Stromal cell of bone marrow (primary cell): ENCODE results near the gene GNPDA1.

ENCODE experiments used
- DNase-seq: peaks from one replicate; pipeline ENCODE4 v3.0.0-alpha.2; 2012; ENCODE audit warnings: low read depth

GNPDA1 gene

GRCh38 chr5:141994511-141995136 is 18.2 kb downstream of the GNPDA1 start:
- DNase-seq, result no peak

GRCh38 chr5:141992349-141992963 is 20.4 kb downstream of the GNPDA1 start:
- peak; percentile 40 for DNase-seq

- no peak for DNase-seq
These were observed 23.1 kb downstream of the GNPDA1 start for GRCh38 chr5:141989720-141990119.

GRCh38 chr5:141986072-141986471 is 26.8 kb downstream of the GNPDA1 start:
- DNase-seq, result no peak

GRCh38 chr5:141982626-141983025 is 30.2 kb downstream of the GNPDA1 start:
- no peak for DNase-seq

GRCh38 chr5:141978389-141978788 is 34.4 kb downstream of the GNPDA1 start:
- DNase-seq, result no peak

GRCh38 chr5:141976176-141976575 is 36.7 kb downstream of the GNPDA1 start:
- no peak for DNase-seq

GRCh38 chr5:141973871-141974595 is 38.8 kb downstream of the GNPDA1 start:
- DNase-seq, result no peak

GRCh38 chr5:141969783-141970771 is 42.8 kb downstream of the GNPDA1 start:
- no peak for DNase-seq

- DNase-seq, result peak; percentile 91
These were observed 43.8 kb downstream of the GNPDA1 start, which contains the start of gene RNF14 for GRCh38 chr5:141968914-141969608. Gene RNF14 (plus strand): TSS chr5:141969105. CDS start chr5:141973589, 4,484 bp downstream.

GRCh38 chr5:141966963-141967333 is 45.9 kb downstream of the GNPDA1 start:
- DNase-seq, result no peak

GRCh38 chr5:141966275-141966962 is 46.4 kb downstream of the GNPDA1 start:
- DNase-seq, result no peak

GRCh38 chr5:141965071-141965470 is 47.8 kb downstream of the GNPDA1 start:
- DNase-seq, result no peak

GRCh38 chr5:141963701-141964100 is 49.1 kb downstream of the GNPDA1 start:
- no peak for DNase-seq

- DNase-seq, result no peak
These were observed 51.4 kb downstream of the GNPDA1 start for GRCh38 chr5:141961466-141961865.

GRCh38 chr5:141960449-141961323 is 52.1 kb downstream of the GNPDA1 start:
- DNase-seq, result peak; percentile 68

- DNase-seq, result no peak
These were observed 52.8 kb downstream of the GNPDA1 start for GRCh38 chr5:141960018-141960417.

- no peak for DNase-seq
These were observed 54.2 kb downstream of the GNPDA1 start for GRCh38 chr5:141958546-141959172.

- no peak for DNase-seq
These were observed 54.7 kb downstream of the GNPDA1 start, which contains the start of gene PCDH12 for GRCh38 chr5:141958113-141958512. Gene PCDH12 (minus strand): TSS chr5:141958202. CDS start chr5:141957851, 351 bp downstream.
